Measurements from ENCODE around the gene MOGAT3.
A peak's percentile ranks its signal among the peaks of the same experiment; 100 is the strongest.
"Not testable (repeated sequence)": the region's sequence is repeated elsewhere in the genome, so short reads cannot be mapped to it uniquely, and the experiment has no call there.

Gene MOGAT3

DNA sequence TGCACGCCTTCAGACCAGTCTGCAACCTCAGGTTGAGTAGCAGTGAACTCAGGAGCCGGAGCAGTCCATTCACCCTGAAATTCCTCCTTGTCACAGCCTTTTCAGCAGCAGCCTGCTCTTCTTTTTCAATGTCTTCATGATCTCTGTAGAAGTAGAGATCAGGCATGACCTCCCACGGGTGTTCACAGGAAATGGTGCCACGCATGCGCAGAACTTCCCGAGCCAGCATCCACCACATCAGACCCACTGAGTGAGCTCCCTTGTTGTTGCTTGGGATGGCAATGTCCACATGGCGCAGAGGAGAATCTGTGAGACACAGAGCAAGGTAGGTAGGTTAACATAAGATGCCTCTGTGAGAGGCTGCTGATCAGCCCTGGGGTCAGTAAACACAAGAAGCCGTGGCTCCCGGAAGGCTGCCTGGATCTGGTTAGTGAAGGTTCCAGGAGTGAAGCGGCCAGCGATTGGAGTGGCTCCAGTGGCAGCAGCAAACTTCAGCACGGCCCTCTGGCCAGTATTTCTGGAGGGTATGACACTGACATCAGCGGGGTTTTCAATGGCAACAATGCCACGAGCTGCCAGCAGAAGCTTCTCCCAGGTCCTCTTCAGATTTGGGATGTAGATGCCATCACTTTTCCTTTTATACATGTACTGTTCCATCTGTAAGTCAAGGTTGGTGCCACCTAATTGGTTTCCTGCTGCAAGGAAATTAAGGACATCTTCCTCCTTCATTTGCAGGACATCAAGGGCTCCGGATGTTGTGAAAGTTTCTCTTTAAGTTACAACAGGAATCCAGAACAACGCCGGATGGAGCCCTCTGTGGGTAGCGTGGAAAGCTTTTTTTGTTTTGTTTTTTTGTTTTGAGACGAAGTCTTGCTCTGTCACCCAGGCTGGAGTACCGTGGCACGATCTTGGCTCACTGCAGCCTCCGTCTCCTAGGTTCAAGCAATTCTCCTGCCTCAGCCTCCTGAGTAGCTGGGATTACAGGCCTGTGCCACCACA lies 3.2 kb upstream of the MOGAT3 start:
- not testable (repeated sequence) for DNase-seq (ENCODE audit: low read depth, low spot score)

DNA sequence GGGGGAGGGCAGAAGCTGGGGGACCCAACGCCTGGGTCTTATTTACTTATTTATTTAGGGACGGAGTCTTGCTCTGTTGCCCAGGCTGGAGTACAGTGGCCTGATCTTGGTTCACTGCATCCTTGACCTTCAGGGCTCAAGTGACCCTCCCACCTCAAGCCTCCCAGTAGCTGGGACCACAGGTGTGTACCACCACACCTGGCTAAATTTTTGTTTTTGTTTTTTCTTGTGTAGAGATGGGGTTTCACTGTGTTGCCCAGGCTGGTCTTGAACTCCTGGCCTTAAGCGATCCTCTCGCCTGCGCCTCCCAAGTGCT lies 1.7 kb upstream of the MOGAT3 start:
- DNase-seq (ENCODE audit: low read depth, low spot score): no peak

GRCh38 chr7:101201695-101202602 lies 1.1 kb upstream of the MOGAT3 start:
- DNase-seq (ENCODE audit: low read depth, low spot score): no peak

GRCh38 chr7:101200504-101200861 lies 353 bp downstream of the MOGAT3 start:
- no peak for DNase-seq (ENCODE audit: low read depth, low spot score)

- DNase-seq (ENCODE audit: low read depth, low spot score): not testable (repeated sequence)
Measured at GRCh38 chr7:101199522-101199921, 1.3 kb downstream of the MOGAT3 start.

GRCh38 chr7:101198476-101198875 lies 2.4 kb downstream of the MOGAT3 start:
- DNase-seq (ENCODE audit: low read depth, low spot score): no peak

- DNase-seq (ENCODE audit: low read depth, low spot score): no peak
Measured at GRCh38 chr7:101197991-101198390, 2.8 kb downstream of the MOGAT3 start.

DNA sequence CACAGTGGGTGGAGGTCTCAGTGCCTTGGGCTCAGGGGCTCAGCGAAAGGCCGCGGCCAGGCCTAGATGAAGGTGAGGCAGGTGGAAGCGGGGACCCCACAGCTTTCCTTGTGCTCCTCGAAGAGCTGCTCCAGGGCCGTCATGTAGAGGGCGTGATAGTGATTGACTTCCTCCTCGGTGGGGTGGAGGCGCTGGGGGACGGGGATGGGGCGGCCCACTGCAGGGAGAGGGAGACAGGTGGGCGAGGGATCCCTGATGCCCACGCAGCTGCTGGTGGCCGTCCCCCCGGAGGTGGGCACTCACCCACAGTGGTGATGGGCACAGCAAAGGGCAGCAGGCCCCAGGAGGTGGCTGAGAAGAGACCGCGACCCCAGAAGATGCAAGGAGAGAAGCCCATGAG lies 5.0 kb downstream of the MOGAT3 start:
- no peak for DNase-seq (ENCODE audit: low read depth, low spot score)

GRCh38 chr7:101189109-101189508 lies 11.7 kb downstream of the MOGAT3 start:
- DNase-seq (ENCODE audit: low read depth, low spot score): no peak

DNA sequence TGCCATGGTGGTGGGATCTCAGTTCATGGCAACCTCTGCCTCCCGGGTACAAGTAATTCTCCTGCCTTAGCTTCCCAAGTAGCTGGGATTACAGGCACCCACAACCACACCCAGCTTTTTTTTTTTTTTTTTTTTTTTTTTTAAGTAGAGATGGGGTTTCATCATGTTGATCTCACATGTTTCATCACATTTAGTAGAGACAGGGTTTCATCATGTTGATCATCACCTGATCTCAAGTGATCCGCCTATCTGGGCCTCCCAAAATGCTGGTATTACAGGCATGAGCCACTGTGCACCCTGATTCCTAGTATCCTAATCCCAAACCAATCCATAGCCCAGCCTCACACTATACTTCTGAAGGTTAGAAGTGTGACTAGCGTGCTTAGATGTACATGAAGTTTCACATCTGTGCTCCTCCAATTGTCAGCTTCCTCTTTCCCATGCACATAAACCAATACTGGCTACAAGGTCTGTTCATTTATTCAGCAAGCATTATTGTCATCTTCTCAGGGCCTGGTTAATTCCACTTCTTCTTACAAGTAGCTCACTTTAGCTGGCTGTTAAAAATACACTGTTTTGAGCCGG lies 13.9 kb downstream of the MOGAT3 start:
- DNase-seq (ENCODE audit: low read depth, low spot score): no peak

DNA sequence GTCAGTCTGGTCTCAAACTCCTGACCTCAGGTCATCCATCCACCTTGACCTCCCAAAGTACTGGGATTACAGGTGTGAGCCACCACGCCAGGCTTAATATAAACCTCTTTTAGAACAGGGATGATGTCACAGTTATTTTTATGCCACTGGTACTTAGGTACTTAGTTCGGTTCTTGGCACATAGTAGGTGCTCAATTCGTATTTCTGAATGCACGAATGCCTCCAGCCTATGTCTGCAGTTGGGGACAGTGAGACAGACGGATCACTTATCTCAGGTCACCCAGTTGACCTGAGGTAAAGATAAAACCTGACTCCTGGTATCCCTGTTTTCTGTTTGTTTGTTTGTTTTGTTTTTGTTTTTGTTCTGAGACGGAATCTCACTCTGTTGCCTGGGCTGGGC lies 14.6 kb downstream of the MOGAT3 start:
- DNase-seq (ENCODE audit: low read depth, low spot score): no peak

GRCh38 chr7:101185258-101185839 lies 15.5 kb downstream of the MOGAT3 start:
- no peak for DNase-seq (ENCODE audit: low read depth, low spot score)

DNA sequence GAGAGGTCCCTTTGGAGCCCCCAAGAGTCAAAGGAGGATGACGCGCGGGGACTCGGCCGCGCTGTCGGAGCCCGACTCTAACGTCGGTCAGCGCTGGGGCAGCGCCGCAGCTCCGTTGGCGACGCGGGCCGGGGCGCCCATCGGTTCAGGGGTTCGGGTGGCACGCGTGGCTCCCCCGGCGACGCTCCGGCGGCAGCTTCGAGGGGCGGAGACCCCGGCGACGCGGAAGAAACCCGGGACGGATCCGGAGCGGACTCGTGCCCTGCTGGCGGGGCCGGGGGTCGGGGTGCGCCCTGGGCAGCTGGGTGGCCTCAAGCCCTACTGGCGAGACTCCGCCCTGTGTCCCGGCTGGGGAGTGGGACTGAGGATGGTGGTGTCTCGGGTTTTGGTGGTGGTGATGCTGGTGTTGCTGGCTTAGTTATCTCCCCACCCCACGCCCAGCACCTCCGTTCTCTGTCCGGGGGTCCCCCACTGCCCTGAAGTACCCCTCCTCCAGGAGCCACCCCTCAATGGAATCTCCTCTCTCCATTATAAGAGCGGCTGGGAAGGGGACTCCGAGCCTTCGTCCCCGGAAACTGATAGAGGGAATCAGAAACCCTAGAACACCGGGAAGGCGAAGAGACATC lies 20.6 kb downstream of the MOGAT3 start, which contains the start of gene NAT16:
TSS of gene NAT16 (minus strand) at position 164 of the 626 bp plus-strand sequence. CDS start 5,486 bp downstream, outside the sequence.
- DNase-seq (ENCODE audit: low read depth, low spot score): no peak

DNA sequence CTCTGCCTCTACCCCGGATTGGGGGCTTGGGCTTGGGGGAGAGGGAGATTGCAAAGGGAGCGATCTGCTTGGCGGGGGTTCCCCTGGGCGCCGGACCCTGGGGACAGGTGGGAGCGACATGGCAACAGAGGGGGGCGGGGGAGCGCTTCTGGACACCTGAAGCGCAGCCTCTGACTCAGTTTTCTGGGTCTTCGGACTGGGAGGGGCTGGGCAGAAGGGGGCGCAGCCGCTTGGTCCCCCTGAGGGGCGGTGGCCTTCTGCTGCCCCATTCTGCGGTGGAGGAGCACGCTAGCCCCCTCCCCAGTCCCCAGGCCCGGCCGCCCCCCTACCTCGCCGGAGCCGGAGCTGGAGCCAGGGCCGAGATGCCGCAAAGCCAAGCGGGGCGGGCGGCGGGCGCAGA lies 21.1 kb downstream of the MOGAT3 start:
- no peak for DNase-seq (ENCODE audit: low read depth, low spot score)

DNA sequence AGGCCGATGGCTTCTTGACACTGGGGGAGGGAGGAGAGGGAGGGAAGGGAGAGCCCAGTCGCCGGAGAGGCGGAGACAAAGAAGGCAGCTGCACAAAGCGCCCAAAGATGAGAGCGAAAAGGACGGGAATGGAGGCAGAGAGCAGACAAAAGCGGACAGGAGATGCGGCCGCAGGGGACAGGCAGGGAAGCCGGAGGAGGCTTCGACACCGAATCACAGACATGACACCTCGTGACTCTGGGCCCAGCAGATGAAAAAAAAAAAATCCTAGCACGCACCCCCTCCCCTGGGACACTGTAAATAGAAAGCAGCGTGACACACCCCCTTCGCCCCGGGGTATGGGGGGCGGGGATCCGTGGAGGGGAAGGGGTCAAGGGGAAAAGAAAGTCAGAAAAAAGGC lies 21.7 kb downstream of the MOGAT3 start:
- no peak for DNase-seq (ENCODE audit: low read depth, low spot score)

- DNase-seq (ENCODE audit: low read depth, low spot score): no peak
Measured at GRCh38 chr7:101177644-101178043, 23.2 kb downstream of the MOGAT3 start.

GRCh38 chr7:101175664-101176063 lies 25.2 kb downstream of the MOGAT3 start:
- DNase-seq (ENCODE audit: low read depth, low spot score): no peak

DNA sequence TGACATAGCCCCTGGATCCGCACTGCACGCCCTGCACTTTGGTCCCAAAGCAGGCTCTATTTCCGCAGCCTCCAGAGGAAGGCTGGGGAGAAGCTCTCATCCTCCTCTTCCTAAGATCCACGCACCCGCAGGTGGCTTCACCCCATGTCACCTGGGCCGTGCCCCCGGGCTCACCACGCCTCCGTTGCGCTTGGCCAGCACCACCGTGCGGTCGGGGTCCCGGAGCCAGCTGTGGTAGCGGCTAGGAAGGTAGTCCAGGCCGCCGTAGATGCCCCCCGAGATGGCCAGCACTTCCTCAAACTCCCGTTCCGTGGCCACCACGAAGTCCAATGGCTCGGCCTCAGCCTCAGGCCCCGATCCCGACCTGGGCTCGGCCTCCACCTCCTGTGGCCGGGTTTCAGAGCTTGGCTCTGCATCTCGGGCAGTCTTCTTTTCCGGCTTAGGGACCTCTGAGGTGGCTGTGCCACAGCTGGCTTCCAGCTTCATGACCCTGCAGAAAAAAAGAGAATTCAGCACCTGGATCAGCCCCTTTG lies 26.4 kb downstream of the MOGAT3 start:
- no peak for DNase-seq (ENCODE audit: low read depth, low spot score)

DNA sequence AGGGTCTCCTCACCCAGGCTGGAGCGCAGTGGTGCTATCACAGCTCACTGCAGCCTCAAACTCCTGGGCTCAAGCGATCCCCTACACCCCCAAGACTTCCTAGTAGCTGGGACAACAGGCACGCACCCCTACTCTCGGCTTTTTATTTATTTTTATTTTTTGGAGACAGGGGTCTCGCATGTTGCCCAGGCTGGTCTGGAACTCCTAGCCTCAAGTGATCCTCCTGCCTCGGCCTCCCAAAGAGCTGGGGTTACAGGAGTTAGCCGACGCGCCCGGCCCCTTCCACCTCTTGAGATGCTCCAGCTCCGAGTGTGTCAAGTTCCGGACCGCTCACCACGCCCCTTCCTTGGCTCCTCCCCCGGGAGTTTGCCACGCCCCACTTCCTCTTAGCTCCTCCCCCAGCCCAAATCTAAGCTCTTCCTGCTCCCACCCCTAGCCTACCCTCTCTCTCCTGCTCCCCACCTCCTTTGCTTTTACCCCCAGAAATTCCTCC lies 27.0 kb downstream of the MOGAT3 start:
- DNase-seq (ENCODE audit: low read depth, low spot score): peak; percentile 32

DNA sequence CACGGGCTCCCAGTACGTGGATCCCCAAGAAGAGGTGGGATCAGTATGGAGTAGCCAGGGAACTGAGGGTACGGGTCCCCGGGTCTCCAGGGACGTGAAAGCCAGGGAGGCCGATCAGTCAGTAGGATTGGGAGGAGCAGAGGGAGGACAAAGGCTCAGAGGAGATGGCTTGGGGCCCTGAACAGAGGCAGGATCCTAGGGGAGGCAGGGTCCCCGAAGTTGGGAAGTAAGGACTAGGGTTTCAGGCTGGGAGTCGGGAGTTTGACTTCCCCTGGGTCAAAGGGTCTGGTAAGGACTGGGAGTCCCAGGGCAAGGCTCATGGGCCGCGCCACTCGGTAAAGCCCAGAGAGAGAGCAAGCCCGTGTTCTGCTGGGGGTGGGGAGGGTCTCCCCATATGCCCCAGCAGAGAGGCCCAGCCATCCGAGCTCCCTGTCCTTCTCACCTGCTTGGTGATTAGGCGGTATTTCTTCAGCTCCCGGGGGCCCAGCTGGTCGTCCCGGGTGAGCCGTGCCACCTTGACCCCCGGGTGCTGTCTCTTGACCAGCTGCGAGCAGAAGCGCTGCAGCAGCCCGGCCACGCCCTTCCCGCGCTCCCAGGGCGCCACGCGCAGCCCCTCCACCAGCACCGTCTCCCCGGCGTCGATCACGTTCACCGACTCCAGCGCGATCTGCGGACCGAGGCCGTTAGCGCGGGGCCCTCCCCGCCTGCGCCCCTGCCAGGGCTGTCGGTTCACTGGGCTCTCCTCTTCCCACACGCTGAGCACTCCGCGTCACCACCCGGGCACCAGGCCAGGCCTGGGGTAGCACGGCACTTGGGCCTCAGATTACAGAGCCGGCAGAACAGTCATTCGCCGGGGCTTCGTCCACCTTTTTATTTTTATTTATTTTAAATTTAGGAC lies 27.7 kb downstream of the MOGAT3 start:
- no peak for DNase-seq (ENCODE audit: low read depth, low spot score)
